ENCODE measurements around the gene PIK3AP1. TPM values are rescaled to one million over a fixed set of nuclear protein-coding genes. Genes with fewer than 3 reads are reported as not detected.
A peak's percentile ranks its signal among the peaks of the same experiment; 100 is the strongest.

The PIK3AP1 gene, protein sequence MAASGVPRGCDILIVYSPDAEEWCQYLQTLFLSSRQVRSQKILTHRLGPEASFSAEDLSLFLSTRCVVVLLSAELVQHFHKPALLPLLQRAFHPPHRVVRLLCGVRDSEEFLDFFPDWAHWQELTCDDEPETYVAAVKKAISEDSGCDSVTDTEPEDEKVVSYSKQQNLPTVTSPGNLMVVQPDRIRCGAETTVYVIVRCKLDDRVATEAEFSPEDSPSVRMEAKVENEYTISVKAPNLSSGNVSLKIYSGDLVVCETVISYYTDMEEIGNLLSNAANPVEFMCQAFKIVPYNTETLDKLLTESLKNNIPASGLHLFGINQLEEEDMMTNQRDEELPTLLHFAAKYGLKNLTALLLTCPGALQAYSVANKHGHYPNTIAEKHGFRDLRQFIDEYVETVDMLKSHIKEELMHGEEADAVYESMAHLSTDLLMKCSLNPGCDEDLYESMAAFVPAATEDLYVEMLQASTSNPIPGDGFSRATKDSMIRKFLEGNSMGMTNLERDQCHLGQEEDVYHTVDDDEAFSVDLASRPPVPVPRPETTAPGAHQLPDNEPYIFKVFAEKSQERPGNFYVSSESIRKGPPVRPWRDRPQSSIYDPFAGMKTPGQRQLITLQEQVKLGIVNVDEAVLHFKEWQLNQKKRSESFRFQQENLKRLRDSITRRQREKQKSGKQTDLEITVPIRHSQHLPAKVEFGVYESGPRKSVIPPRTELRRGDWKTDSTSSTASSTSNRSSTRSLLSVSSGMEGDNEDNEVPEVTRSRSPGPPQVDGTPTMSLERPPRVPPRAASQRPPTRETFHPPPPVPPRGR
- 100 to 1,000 TPM in 1 of 4 donors, 10 to 100 TPM in 2, 1 to 10 TPM in 1; 5.8 to 111 (median 13.4) TPM for total RNA-seq

DNA sequence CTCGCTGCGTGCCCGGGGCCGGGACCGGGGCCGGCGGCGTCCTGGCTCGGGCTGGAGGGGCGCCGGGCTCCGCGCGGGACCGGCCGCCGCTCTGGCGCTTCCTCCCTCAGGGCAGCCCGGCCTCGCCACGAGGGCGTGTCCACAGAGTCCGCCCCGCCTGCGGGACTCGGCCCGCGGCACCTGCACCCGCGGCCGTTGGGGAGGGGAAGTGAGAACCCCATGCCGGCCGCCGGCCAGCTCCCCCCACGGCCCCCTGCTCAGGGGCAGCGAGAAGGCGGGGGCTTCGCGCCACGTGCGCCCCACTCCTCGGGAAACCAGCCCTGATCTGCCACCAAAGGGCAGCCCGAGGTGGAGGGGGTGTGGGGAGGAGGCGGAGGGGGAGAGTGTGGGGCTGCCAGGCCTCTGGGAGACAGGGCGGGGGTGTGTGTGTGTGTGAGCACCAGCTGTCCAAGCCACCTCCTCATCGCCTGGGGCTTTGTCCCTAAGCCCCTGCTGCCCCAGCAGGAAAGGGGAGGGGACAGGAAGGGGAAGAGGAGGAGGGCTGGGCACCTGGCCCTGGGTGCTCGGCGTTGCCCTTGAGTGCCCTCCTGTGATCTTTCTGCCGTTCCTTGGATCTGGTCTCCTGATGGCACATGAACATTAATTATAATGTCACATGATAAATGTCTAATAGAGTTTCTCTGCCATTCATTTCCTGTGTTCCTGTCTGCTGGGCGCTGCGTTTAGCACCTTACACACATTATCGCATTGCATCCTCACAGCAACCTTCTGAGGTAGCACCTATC, at the start of gene PIK3AP1:
Gene PIK3AP1, minus strand, starts transcription at position 93 of the 785 bp plus-strand sequence. CDS start 120 bp downstream, outside the sequence.
- TF ChIP-seq, protein P1, sequence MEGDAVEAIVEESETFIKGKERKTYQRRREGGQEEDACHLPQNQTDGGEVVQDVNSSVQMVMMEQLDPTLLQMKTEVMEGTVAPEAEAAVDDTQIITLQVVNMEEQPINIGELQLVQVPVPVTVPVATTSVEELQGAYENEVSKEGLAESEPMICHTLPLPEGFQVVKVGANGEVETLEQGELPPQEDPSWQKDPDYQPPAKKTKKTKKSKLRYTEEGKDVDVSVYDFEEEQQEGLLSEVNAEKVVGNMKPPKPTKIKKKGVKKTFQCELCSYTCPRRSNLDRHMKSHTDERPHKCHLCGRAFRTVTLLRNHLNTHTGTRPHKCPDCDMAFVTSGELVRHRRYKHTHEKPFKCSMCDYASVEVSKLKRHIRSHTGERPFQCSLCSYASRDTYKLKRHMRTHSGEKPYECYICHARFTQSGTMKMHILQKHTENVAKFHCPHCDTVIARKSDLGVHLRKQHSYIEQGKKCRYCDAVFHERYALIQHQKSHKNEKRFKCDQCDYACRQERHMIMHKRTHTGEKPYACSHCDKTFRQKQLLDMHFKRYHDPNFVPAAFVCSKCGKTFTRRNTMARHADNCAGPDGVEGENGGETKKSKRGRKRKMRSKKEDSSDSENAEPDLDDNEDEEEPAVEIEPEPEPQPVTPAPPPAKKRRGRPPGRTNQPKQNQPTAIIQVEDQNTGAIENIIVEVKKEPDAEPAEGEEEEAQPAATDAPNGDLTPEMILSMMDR (IDR thresholded peaks at IDR 0.05), result no peak
- TF ChIP-seq POLR2A (IDR thresholded peaks at IDR 0.05), result peak in 1 of 2 donors; percentile 14
- H3K27ac ChIP-seq, result peak within 1 kb of the TSS; percentile 62 to 92 (median 74)
- DNase-seq, result peak; percentile 80 to 89 (median 82)

DNA sequence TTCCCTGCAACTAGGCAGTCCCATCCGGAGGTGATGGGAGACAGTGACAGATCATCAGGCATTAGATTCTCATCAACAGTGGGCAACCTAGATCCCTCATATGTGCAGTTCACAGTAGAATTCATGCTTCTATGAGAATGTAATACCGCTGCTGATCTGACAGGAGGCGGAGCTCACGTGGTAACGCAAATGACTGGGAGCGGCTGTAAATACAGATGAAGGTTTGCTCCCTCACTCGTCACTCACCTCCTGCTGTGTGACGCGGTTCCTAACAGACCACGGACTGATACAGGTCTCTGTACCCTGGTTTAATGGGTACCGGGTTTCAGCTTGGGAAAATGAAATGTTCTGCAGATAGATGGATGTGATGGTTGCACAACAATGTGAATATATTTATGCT, 47.8 kb upstream of the PIK3AP1 start:
- no peaks in the 10 kb centered on the region for H3K9me3 ChIP-seq
- H3K27me3 ChIP-seq, result no peaks in the 10 kb centered on the region
- no peaks in the 10 kb centered on the region for H3K36me3 ChIP-seq
- no peak for TF ChIP-seq POLR2A (IDR thresholded peaks at IDR 0.05)
- TF ChIP-seq, protein P1 (IDR thresholded peaks at IDR 0.05), result no peak
- peak overlapping the region in 1 of 4 donors; percentile 67 for H3K27ac ChIP-seq
- peaks cover 0 to 13% (median 7%) of the 10 kb centered on the region in 4 donors for H3K4me1 ChIP-seq
- H3K4me3 ChIP-seq, result no peak overlapping the region
- no peak for DNase-seq

More for the DNA sequence above, at the start of gene PIK3AP1:
- Histone ChIP-seq H3K27me3 (no peaks in the 10 kb centered on the region), H3K4me1 (peaks cover 0 to 17% (median 9%) of the 10 kb centered on the region in 4 donors), H3K9me3 (no peaks in the 10 kb centered on the region), H3K4me3 (peak within 1 kb of the TSS; percentile 45 to 89 (median 77)), H3K36me3 (no peaks in the 10 kb centered on the region)

DNA sequence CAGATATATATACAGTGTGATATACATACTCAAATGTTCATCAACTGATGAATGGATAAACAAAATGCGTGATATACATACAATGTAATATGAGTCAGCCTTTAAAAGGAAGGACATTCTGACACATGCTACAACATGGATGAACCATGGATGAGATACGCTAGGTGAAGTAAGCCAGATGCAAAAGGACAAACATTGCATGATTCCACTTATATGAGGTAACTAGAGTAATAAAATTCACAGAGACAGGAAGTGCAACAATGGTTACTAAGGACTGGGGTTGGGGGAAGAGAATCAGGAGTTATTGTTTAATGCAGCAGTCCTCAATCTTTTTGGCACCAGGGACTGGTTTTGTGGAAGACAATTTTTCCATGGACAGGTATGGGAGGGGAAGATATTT, 47.3 kb upstream of the PIK3AP1 start:
- Histone ChIP-seq H3K36me3 (no peaks in the 10 kb centered on the region), H3K27ac (peak overlapping the region in 1 of 4 donors; percentile 67), H3K4me1 (peaks cover 0 to 13% (median 7%) of the 10 kb centered on the region in 4 donors), H3K9me3 (no peaks in the 10 kb centered on the region), H3K4me3 (no peak overlapping the region), H3K27me3 (no peaks in the 10 kb centered on the region)
- no peak for TF ChIP-seq POLR2A (IDR thresholded peaks at IDR 0.05)
- TF ChIP-seq, protein P1 (IDR thresholded peaks at IDR 0.05), result peak in 1 of 6 experiments; percentile 9
- no peak for DNase-seq

DNA sequence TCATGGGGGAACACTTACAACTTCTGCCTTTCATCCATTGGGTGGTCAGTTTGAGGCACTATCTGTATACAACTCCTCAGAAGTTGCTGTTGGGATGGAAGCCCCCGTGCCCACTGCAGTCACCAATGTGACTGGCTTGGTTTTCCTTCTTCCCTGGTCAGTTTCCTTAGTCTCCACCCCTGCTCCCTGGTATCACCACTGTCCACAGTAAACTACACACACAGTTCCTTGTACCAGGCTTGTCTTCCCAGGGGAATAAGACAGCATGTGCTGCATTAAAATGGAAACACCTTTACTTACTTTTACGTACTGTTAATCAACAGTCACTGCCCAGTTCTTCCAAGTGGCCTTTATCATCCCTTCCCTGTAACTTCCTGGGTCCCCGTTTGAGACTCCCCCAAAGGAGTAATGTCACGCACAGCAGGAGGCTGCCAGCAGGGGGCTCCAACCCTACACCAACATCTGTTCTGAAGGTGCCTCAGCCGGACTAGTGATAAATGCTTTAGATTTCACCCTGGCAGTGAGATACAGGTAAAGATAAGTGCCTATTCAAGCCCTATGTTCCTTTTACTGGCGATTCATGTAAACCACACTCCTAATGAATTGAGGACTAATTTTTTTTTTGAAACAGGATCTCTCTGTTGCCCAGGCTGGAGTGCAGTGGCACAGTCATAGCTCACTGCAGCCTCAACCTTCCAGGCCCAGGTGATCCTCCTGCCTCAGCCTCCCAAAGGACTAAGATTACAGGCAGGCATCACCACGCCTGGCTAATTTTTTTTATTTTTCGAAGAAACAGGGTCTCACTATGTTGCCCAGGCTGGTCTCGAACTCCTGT, 45.3 kb upstream of the PIK3AP1 start:
- H3K4me1 ChIP-seq, result peaks cover 0 to 13% (median 7%) of the 10 kb centered on the region in 4 donors
- no peak overlapping the region for H3K4me3 ChIP-seq
- H3K27ac ChIP-seq, result peak overlapping the region in 3 of 4 donors; percentile 26 to 79 (median 66)
- no peak for TF ChIP-seq POLR2A (IDR thresholded peaks at IDR 0.05)
- TF ChIP-seq, protein P1 (IDR thresholded peaks at IDR 0.05), result peak; percentile 58 to 95 (median 86)
- H3K9me3 ChIP-seq, result no peaks in the 10 kb centered on the region
- H3K36me3 ChIP-seq, result no peaks in the 10 kb centered on the region
- H3K27me3 ChIP-seq, result no peaks in the 10 kb centered on the region
- peak; percentile 82 to 95 (median 85) for DNase-seq
